ENCODE measurements around the gene USH2A.

The USH2A gene

GRCh38 chr1:215835951-215836350 is 587.3 kb downstream of the USH2A start:
- no peak for DNase-seq

DNA sequence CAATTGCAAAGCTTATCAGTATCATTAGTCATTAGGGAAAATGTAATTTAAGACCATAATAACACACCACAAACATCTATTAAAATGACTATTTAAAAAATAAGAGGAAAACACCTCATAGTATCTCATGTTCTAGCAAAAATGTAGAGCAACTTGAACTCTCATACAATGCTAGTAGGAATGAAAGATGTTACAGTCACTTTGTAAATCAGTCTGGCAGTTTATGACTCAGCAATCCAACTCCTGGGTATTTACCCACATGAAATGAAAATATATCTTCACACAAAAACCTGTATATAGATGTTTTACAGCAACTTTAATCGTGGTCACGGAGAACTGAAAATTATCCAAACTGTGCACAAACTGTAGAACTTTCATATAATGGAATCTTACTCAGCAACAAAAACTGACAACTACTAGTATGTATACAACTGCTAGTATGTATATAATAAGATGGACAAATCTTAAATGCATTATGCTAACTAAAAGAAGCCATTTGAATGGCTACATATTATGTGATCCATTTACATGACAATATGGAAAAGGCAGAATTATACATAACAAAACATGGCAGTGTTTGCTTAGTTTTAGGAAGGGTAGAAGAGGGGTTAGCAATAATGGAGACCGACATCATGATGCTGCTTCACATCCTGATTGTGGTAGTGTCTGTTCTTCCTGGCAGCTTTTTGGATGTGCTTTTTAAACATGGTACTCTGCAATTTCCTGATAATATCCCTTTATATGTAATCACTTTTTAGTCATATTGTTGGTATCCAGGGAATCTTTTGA is 589.1 kb downstream of the USH2A start:
- no peak for DNase-seq

DNA sequence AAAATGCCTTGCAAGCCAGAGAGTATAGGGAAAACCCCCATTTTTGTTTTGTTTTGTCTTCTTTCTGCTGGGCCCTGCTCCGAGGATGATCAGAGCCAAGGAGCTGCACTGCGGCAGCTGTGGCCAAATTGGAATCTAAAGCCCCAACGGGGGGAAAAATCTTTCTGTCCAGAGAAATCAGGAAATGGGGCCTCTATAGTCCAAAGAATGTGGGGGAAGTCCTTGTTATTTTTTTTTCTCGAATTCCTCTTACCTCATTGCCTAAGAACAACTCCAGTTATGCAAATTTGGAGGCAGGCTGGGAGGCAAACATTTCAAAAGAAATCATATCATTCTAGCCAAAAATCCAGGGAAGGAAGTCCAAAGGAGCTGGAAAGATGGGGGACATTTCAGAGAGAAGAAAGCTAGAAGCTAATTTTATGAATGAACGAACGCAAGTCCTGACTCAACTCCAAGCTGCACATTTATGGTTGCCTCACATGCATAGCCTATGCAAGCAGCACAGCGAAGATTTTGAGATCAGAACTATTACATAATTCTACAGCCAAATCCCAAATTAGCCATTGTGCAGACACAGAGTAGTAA is 592.9 kb downstream of the USH2A start:
- no peak for DNase-seq

DNA sequence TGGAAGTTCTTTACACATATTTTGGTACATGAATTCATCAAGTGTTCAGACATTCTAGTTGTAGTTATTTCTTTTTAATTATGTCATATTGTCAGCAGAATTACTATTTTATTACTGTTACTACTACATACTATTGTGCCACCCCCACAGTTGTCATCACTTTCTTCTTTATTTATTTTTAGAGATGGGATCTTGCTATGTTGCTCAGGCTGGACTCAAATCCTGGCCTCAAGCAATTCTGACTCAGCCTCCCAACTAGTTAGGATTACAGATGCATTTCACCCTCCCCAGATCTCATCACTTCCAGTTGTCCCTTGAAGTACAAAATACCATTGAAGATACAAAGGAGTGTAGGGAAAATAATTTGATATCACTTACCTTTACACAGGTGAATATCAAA is 598.2 kb downstream of the USH2A start:
- no peak for DNase-seq

- DNase-seq, result no peak
These were observed 599.0 kb downstream of the USH2A start for GRCh38 chr1:215824245-215824644.

GRCh38 chr1:215819114-215819513 is 604.1 kb downstream of the USH2A start:
- DNase-seq, result no peak

DNA sequence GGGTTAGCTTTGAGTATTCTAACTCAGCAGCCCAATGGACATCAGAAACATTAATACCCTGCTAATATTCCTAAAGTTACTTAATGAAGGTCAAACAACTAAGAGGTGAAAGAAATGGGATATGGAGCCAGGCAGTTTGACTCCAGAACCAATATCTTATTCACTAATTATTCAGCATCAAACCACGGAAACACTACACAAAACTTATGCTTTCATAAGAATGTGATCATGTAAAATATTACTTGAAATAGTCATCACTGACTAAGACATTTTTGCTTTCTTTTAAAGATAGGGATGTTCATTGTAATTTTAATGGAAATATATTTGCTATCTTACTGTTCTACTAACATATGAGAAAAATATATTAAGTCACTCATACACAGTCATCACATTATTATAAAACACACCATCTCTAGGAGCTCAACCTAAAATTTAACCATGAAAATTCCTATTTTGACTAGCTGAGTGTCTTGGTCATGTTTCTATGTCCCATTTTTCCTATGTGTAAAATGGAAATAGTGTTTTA is 615.3 kb downstream of the USH2A start:
- DNase-seq, result no peak

GRCh38 chr1:215807218-215807617 is 616.0 kb downstream of the USH2A start:
- no peak for DNase-seq

GRCh38 chr1:215797859-215798258 is 625.4 kb downstream of the USH2A start:
- no peak for DNase-seq

DNA sequence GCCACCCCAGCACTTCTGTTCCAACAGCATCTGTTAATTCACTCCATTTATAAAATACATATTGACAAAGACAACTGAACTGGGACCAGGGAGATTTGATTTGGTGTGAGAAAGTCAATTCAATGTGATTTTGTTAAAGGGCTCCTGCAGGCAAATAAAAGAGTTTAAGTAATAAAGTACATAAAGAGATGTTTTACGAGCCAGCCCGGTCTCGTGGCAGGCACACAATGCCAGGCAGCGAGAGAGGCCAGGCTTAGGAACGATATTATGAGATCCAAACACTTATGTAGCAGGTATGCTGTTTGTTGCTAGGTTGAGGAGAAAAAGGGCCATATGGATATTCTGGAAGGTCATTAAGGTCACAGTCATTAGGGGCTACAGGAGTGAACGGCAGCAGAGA is 629.1 kb downstream of the USH2A start:
- DNase-seq, result no peak

GRCh38 chr1:215793180-215793579 is 630.1 kb downstream of the USH2A start:
- DNase-seq, result no peak

DNA sequence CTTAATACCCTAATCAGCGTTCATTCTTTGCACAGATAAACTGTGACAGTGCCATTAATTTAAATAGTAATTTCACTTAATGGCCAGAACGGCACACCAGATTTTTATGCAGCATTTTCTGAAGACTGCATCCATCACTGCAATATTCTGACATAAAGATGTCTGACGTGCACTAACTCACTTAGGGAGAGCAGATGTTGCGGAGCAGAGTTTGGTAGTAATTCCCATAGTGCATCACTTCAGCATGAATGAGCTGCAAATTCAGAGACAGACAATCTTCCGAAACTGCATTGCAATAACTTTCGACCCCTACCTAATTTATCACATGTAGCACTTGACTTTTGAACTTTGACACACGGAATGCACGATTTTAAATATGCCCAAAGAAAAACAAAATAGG is 630.8 kb downstream of the USH2A start:
- DNase-seq, result no peak

- DNase-seq, result no peak
These were observed 633.3 kb downstream of the USH2A start for GRCh38 chr1:215789981-215790380.

GRCh38 chr1:215786997-215787396 is 636.3 kb downstream of the USH2A start:
- DNase-seq, result no peak

DNA sequence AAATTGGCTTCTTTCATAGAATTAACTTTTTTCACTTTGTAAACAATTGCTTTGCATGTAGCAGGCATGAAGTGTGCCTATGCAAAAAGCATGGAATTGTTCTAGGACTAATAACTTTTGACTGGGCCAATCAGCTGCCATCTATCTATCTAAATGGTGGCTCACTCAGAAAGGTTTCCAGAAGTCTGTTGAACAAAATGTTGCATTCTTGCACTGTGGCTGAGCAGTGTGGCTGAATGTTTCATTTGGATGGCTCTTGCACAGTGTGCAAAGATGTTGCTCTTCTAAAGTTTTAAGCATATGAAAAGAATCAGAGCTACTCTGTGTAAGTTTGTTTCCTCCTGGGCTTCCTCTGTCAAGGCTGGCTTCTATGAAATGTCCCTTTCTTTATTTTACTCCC is 642.6 kb downstream of the USH2A start:
- DNase-seq, result no peak

DNA sequence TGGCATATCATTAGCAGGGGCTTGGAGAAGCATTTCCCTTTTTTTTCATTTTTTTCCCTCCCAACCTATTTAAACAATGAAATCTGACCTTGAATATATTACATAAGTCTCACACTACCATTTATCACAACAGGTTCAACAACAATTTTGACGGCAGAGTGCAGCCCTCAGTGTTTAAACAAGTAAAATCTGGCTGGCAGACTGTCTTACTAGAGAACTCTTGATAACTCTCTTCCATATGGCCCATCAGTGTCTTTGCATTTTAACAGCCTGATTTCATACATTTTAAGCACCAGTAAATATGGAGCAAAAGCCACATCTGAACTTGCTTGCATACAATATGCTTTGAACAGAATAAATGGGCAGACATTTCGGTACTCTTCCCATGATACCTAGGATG is 643.1 kb downstream of the USH2A start:
- no peak for DNase-seq

GRCh38 chr1:215779729-215780128 is 643.5 kb downstream of the USH2A start:
- no peak for DNase-seq

DNA sequence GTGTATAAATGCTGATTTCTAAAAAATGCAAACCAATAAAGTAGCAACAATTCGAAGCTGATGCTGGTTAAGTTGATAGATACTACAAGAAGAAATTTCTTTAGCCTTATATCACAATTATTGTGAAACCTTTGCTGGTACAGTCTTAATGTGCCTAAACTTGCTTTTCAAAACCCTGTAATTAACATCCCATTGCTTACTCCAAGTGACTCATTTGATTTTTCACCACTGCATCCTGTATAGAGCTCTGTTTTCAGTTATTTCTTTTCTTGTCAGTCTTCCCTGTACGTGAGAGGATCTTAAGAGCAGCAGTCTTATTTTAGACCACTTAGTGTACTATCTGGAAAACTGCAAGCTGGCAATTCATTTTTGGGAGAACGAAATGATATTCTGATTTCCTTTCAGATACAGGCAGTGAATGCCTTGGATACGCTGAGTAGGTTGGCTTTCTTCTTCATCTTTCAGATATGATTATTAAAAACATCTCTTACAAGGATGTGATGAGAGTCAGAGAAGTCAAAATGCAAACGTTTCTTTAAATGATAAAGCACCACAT is 645.8 kb downstream of the USH2A start:
- no peak for DNase-seq

DNA sequence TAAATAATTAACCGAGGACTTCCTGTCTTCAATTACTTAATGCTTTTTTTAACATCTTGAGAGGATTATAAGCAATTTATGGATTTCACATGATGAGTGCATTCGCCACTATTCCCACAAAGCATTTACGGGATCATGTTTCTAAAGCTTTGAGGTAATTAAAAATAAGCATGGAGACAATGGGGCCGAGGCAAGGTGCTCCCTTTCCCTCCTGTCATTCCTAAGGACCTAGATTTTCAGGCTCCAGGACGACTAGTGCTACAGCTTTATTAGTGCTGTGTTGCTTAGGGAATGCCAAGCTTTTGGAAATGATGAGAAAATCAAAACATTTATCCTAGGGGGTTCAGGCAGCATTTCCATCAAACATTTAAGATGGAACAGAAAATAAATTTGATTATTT is 646.9 kb downstream of the USH2A start:
- DNase-seq, result no peak

- no peak for DNase-seq
These were observed 651.1 kb downstream of the USH2A start for GRCh38 chr1:215772151-215772550.

DNA sequence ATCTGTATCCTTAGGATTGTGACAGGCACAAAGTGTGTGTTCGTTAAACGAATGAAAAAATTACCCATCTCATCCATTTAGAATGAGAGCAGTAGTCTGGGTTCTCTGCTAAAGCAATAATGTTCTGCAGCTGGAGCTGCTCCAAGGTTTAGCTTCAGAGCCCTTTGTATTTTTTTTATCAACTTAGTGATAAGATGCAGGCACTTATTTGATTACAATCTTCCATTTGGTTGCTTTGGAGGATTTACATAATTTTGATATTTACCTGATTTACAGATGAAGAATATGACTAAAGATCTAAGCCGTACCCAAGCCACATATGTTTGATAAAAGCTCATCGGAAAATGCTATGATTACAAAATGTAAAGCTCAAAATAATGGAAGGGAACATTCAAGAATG is 654.9 kb downstream of the USH2A start:
- no peak for DNase-seq

DNA sequence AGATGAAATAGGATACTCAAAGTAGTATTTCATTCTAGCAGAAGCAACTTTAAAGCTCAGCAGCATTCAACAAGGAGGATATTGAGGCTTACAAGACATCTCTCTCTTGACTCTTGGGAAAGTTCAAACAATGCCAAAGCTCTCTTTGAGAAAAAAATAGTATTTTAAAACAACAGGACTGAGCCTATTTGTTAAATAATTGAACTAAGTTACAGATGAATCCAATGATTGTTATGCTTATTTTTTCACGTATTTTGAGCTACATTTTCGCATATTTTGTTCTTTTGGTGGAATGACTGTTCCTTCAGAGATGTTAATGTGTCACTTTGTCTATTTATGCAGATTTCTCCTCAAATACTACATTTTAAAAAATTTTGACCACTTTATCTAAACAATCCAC is 655.5 kb downstream of the USH2A start:
- no peak for DNase-seq

DNA sequence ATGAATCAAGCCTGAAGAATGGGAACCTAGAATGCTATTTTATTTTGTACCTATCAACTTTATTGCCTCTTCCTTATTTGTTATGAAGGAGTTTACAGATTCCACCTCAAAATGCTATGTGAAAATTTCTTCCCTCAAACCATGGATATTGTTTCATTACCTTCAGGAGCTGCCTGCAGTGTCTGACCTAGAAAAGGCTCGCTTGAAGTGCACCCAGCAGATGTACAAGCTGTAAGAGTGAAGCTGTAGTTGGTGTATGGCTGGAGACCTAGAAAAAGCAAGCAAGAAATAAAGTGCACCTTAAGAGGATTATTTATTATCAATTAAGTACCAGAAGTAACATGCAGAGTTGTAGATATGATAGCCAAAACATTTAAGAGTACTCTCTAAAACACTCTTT is 656.7 kb downstream of the USH2A start:
- no peak for DNase-seq

GRCh38 chr1:215765833-215766232 is 657.4 kb downstream of the USH2A start:
- DNase-seq, result no peak

Measured in CD4-positive, alpha-beta T cell treated with Interferon alpha-2 for 1 hour (primary cell).